Activated naive CD8-positive, alpha-beta T cell treated with anti-CD3 and anti-CD28 coated beads for 36 hours (primary cell): Measurements from ENCODE around the gene KIR3DL3. TPM values are rescaled to one million over a fixed set of nuclear protein-coding genes. Genes with fewer than 3 reads are reported as not detected.
"Not testable (repeated sequence)": the region's sequence is repeated elsewhere in the genome, so short reads cannot be mapped to it uniquely, and the experiment has no call there.

Source experiments
- DNase-seq: peaks from one replicate; pipeline ENCODE4 v3.0.0; 2021
- H3K27ac Mint-ChIP-seq: one replicate; pipeline ENCODE4 v1.8.0; 2022; ENCODE audit warnings: mild to moderate bottlenecking, moderate library complexity, mixed read lengths
- H3K27me3 Mint-ChIP-seq: one replicate; pipeline ENCODE4 v1.8.0; 2022; ENCODE audit warnings: mild to moderate bottlenecking, mixed read lengths
- H3K36me3 Mint-ChIP-seq: one replicate; pipeline ENCODE4 v1.8.0; 2021; ENCODE audit warnings: mild to moderate bottlenecking, mixed read lengths
- H3K4me1 Mint-ChIP-seq: one replicate; pipeline ENCODE4 v1.8.0; 2021; ENCODE audit warnings: mixed read lengths
- H3K4me3 Mint-ChIP-seq: one replicate; pipeline ENCODE4 v1.8.0; 2022; ENCODE audit warnings: mild to moderate bottlenecking, moderate library complexity, mixed read lengths
- H3K9me3 Mint-ChIP-seq: one replicate; pipeline ENCODE4 v1.8.0; 2022; ENCODE audit warnings: mixed read lengths
- total RNA-seq, 2 experiments: library from RNA; stranded (reverse); gene quantifications; one replicate each; pipeline ENCODE4 v1.2.3, GENCODE V29; 2021

The KIR3DL3 gene
- total RNA-seq, 2 experiments from 2014 or later = not detected

DNA sequence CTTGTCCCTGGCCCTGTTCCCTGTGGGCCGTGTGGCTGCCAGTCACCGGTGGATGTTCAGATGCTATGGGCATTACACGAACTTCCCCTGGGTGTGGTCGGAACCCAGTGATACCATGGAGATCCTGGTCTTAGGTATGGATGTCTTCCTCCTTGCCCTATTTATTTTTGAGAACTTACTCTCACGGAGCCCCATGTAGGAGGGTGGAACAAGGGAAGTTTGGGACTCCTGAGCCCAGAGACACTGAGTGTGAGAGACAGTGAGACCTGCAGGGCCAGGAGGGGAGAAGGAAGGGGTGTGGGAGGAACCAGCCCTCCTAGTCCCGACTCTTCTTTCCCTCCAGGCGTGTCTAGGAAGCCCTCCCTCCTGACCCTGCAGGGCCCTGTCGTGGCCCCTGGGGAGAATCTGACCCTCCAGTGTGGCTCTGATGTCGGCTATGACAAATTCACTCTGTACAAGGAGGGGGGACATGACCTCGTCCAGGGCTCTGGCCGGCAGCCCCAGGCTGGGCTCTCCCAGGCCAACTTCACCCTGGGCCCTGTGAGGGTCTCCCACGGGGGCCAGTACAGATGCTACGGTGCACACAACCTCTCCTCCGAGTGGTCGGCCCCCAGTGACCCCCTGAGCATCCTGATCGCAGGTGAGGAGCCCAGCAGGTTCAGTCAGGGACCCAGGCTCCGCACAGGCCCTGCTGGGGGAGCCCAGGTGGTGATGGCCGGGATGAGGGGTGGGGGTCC, 14.9 kb upstream of the KIR3DL3 start:
- H3K9me3 Mint-ChIP-seq = no peaks in the 10 kb centered on the region
- H3K36me3 Mint-ChIP-seq = no peaks in the 10 kb centered on the region
- H3K4me3 Mint-ChIP-seq = no peak overlapping the region
- peaks cover 22% of the 10 kb centered on the region for H3K27me3 Mint-ChIP-seq
- no peak overlapping the region for H3K27ac Mint-ChIP-seq
- no peak for DNase-seq
- peaks cover 3% of the 10 kb centered on the region for H3K4me1 Mint-ChIP-seq

DNA sequence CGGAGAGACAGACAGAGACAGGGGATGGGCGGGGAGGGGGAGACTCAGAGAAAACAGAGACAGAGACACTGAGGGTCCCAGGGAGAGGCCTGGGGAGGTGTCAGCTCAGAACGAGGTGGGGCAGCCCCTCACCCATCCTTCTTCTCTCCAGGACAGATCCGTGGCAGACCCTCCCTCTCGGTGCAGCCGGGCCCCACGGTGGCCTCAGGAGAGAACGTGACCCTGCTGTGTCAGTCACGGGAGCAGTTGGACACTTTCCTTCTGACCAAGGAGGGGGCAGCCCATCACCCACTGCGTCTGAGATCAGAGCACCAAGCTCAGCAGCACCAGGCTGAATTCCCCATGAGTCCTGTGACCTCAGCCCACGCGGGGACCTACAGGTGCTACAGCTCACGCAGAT, 14.3 kb upstream of the KIR3DL3 start:
- H3K27ac Mint-ChIP-seq, DNase-seq, H3K4me1 Mint-ChIP-seq, H3K9me3 Mint-ChIP-seq, H3K4me3 Mint-ChIP-seq, H3K36me3 Mint-ChIP-seq: not testable (repeated sequence)
- H3K27me3 Mint-ChIP-seq = peaks cover 22% of the 10 kb centered on the region

DNA sequence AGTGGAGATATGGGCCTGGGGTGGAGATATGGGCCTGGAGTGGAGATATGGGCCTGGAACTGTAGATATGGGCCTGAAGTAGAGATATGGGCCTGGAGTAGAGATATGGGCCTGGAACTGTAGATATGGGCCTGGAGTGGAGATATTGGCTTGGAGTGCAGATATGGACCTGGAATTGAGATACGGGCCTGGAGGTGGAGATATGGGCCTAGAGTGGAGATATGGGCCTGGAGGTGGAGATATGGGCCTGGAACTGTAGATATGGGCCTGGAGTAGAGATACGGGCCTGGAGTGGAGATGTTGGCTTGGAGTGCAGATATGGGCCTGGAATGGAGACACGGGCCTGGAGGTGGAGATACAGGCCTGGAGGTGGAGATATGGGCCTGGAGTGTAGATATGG, 402 bp downstream of the KIR3DL3 start:
- H3K9me3 Mint-ChIP-seq = peaks cover 20% of the 10 kb centered on the region
- H3K4me1 Mint-ChIP-seq = no peaks in the 10 kb centered on the region
- H3K4me3 Mint-ChIP-seq = no peak overlapping the region
- DNase-seq = no peak
- H3K27ac Mint-ChIP-seq = no peak overlapping the region
- no peaks in the 10 kb centered on the region for H3K27me3 Mint-ChIP-seq
- H3K36me3 Mint-ChIP-seq = no peaks in the 10 kb centered on the region

DNA sequence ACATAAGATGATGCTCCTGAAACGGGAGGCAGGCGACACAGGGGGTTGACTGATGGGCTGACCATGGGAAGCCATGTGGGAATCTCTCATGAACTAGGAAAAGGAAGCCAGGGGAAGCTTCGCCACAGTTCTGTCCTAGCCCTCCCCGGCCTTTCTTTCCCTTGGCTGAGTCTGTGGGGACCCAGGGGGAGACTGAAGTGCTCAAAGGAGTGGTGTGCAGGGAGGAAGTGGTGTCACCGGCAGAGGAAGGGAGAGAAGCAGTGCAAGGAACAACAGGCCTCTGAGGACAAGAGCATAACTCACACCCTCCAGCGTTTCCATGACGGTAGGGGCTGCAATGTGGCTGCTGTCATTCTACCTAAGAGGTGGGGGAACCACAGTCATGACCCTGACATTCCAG, 1.1 kb downstream of the KIR3DL3 start:
- peaks cover 16% of the 10 kb centered on the region for H3K9me3 Mint-ChIP-seq
- H3K4me1 Mint-ChIP-seq = no peaks in the 10 kb centered on the region
- H3K36me3 Mint-ChIP-seq = no peaks in the 10 kb centered on the region
- no peaks in the 10 kb centered on the region for H3K27me3 Mint-ChIP-seq
- no peak overlapping the region for H3K4me3 Mint-ChIP-seq
- no peak for DNase-seq
- H3K27ac Mint-ChIP-seq = no peak overlapping the region

DNA sequence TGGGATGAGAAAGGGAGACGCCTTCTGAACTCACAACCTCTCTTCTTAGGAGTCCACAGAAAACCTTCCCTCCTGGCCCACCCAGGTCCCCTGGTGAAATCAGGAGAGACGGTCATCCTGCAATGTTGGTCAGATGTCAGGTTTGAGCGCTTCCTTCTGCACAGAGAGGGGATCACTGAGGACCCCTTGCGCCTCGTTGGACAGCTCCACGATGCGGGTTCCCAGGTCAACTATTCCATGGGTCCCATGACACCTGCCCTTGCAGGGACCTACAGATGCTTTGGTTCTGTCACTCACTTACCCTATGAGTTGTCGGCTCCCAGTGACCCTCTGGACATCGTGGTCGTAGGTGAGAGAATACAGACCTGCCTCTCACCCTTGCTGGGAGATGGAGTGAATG, 3.3 kb downstream of the KIR3DL3 start:
- Mint-ChIP-seq H3K27ac (no peak overlapping the region), H3K9me3 (peaks cover 9% of the 10 kb centered on the region), H3K27me3 (peaks cover 12% of the 10 kb centered on the region), H3K4me1 (no peaks in the 10 kb centered on the region), H3K4me3 (no peak overlapping the region), H3K36me3 (no peaks in the 10 kb centered on the region)
- DNase-seq = no peak

DNA sequence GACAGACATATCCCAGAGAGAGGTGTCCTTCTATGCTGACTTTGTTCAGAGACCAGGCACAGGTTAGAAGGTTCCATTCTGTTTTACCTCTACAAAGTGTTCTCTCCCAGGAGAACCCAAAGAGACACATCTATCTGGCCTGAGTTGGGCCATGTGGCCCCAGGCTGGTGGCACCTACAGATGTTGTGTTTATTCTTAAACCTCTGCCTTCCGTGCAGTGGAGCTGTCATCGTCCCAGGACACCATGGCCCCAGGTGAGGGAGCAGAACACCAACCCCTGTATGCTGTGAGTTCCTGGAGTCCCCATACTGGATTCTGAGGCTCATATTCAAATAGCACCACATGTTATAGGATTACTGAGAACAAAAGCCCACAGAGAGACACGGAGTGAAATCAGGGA, 3.9 kb downstream of the KIR3DL3 start:
- Mint-ChIP-seq H3K27me3 (peaks cover 14% of the 10 kb centered on the region), H3K9me3 (peaks cover 6% of the 10 kb centered on the region), H3K27ac (no peak overlapping the region), H3K4me3 (no peak overlapping the region), H3K36me3 (no peaks in the 10 kb centered on the region), H3K4me1 (no peaks in the 10 kb centered on the region)
- no peak for DNase-seq

DNA sequence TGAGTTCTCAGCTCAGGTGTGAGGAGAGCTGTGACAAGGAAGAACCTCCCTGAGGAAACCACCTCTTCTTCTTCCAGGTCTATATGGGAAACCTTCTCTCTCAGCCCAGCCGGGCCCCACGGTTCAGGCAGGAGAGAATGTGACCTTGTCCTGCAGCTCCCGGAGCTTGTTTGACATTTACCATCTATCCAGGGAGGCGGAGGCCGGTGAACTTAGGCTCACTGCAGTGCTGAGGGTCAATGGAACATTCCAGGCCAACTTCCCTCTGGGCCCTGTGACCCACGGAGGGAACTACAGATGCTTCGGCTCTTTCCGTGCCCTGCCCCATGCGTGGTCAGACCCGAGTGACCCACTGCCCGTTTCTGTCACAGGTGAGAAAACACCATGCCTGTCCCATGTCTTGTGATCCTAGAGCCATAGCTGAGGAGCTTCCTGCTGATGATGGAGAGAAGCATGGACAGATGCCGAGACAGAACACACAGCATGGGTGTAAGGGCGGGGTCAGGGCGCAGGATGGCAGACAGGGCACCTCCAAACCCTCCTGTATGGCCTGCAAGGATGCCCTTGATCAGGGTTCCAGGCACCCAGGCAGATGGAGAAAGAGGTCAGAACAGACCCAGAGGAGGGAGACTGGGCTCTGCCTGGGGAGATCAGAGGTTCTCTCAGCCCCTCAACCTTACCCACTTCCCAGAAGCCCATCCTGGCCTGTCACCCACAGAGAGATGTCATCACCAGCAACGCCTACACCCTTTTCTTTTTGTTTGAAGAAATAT, 5.4 kb downstream of the KIR3DL3 start:
- no peak for DNase-seq
- Mint-ChIP-seq H3K4me3 (no peak overlapping the region), H3K27ac (no peak overlapping the region), H3K4me1 (no peaks in the 10 kb centered on the region), H3K36me3 (no peaks in the 10 kb centered on the region), H3K9me3 (peaks cover 1% of the 10 kb centered on the region), H3K27me3 (peaks cover 18% of the 10 kb centered on the region)

DNA sequence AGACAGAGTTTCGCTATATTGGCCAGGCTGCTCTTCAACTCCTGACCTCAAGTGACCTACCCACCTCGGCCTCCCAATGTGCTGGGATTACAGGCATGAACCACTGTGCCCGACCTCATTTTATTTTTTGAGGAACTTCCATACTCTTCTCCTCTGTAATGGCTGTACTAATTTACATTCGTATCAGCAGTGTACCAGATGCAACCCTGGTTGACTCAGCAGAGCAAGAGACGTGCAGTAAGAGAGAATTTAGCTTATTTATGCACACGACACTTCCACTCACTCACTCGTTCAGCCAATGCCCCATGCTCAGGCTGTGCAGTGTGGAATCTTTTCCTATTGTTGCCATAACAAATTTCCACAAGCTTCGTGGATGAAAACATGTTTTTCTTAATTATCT, 6.9 kb downstream of the KIR3DL3 start:
- no peaks in the 10 kb centered on the region for H3K4me1 Mint-ChIP-seq
- no peak overlapping the region for H3K27ac Mint-ChIP-seq
- H3K9me3 Mint-ChIP-seq = peaks cover 1% of the 10 kb centered on the region
- no peak overlapping the region for H3K4me3 Mint-ChIP-seq
- H3K36me3 Mint-ChIP-seq = no peaks in the 10 kb centered on the region
- H3K27me3 Mint-ChIP-seq = peaks cover 18% of the 10 kb centered on the region
- no peak for DNase-seq

DNA sequence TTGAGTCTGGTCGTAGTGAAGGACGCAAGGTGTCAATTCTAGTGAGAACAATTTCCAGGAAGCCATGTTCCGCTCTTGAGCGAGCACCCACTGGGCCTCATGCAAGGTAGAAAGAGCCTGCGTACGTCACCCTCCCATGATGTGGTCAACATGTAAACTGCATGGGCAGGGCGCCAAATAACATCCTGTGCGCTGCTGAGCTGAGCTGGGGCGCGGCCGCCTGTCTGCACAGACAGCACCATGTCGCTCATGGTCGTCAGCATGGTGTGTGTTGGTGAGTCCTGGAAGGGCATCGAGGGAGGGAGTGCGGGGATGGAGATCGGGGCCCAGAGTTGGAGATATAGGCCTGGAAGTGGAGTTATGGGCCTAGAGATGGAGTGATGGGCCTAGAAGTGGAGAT, 14.1 kb downstream of the KIR3DL3 start, which contains the start of gene KIR2DL3:
Gene KIR2DL3, plus strand, starts transcription at position 208 of the 400 bp plus-strand sequence. Its CDS starts 33 bp downstream, at position 241.
- not testable (repeated sequence) for H3K4me3 Mint-ChIP-seq, H3K27ac Mint-ChIP-seq, H3K27me3 Mint-ChIP-seq, H3K36me3 Mint-ChIP-seq, H3K4me1 Mint-ChIP-seq, DNase-seq, H3K9me3 Mint-ChIP-seq

DNA sequence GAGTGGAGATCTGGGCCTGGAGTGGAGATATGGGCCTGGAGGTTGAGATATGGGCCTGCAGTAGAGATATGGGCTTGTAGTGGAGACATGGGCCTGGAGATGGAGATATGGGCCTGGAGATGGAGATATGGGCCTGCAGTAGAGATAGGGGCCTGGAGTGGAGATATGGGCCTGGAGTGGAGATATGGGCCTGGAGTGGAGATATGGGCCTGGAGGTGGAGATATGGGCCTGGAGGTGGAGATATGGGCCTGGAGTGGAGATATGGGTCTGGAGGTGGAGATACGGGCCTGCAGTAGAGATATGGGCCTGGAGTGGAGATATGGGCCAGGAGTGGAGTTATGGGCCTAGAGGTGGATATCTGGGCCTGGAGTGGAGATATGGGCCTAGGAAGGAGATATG, 14.5 kb downstream of the KIR3DL3 start:
- no peak overlapping the region for H3K27ac Mint-ChIP-seq

DNA sequence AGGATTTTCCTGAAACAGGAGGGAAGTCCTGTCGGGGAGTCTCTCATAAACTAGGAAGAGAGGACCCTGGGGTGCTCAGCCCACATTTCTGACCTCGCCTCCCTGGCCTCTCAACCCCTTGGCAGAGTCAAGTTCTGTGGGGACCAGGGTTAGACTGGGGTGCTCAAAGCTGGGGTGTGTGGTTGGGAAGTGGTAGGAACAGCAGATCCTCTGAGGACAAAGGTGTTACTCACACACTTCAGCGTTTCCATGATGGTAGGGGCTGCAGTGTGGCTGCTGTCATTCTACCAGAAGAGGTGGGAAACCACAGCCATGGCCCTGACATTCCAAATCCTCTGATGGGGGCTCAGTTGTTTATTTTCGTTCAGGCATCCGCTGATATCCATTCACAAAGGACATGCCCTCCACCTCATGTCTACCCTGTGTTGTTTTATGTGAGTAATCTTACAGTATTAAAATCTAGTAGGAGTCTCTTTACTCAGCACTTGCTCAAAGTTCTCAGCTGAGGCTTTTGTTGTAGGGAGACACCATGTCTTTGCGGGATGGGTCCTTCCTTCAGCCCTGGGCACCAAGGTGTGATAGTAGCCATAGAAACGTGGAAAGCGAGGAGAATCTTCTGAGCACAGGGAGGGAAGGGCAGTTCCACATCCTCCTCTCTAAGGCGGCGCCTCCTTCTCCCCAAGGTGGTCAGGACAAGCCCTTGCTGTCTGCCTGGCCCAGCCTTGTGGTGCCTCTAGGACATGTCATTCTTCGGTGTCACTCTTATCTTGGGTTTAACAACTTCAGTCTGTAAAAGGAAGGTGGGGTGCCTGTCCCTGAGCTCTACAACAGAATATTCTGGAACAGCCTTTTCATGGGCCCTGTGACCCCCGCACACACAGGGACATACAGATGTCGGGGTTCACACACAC, 15.6 kb downstream of the KIR3DL3 start:
- Mint-ChIP-seq H3K27ac (no peak overlapping the region), H3K27me3 (peaks cover 6% of the 10 kb centered on the region), H3K4me1 (no peaks in the 10 kb centered on the region), H3K36me3 (no peaks in the 10 kb centered on the region), H3K4me3 (no peak overlapping the region), H3K9me3 (no peaks in the 10 kb centered on the region)
- DNase-seq = no peak

More for the DNA sequence above, 14.5 kb downstream of the KIR3DL3 start:
- peaks cover 7% of the 10 kb centered on the region for H3K27me3 Mint-ChIP-seq
- no peaks in the 10 kb centered on the region for H3K36me3 Mint-ChIP-seq
- DNase-seq = no peak
- no peaks in the 10 kb centered on the region for H3K4me1 Mint-ChIP-seq
- no peak overlapping the region for H3K4me3 Mint-ChIP-seq
- H3K9me3 Mint-ChIP-seq = no peaks in the 10 kb centered on the region

DNA sequence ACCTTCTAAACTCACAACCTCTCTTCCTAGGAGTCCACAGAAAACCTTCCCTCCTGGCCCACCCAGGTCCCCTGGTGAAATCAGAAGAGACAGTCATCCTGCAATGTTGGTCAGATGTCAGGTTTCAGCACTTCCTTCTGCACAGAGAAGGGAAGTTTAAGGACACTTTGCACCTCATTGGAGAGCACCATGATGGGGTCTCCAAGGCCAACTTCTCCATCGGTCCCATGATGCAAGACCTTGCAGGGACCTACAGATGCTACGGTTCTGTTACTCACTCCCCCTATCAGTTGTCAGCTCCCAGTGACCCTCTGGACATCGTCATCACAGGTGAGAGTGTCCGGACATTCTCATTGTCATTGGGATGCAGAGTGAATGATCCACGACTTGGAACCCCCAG, 17.7 kb downstream of the KIR3DL3 start:
- not testable (repeated sequence) for H3K4me1 Mint-ChIP-seq, H3K4me3 Mint-ChIP-seq, H3K9me3 Mint-ChIP-seq, H3K27me3 Mint-ChIP-seq, H3K36me3 Mint-ChIP-seq, H3K27ac Mint-ChIP-seq, DNase-seq

DNA sequence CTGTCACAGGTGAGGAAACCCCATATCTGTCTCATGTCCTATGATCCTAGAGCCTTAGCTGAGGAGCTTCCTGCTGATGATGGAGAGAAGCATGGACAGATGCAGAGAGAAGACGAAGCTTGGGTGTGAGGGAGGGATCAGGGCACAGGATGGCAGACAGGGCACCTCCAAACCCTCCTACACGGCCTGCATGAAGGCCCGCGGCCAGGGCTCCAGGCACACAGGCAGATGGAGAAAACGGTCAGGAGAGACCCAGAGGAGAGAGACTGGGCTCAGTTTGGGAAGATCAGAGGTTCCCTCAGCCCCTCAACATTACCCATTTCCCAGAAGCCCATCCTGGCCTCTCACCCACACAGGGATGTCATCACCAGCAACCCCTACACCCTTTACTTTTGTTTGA, 19.8 kb downstream of the KIR3DL3 start:
- not testable (repeated sequence) for H3K27ac Mint-ChIP-seq, H3K36me3 Mint-ChIP-seq, DNase-seq, H3K27me3 Mint-ChIP-seq, H3K4me3 Mint-ChIP-seq, H3K4me1 Mint-ChIP-seq, H3K9me3 Mint-ChIP-seq

DNA sequence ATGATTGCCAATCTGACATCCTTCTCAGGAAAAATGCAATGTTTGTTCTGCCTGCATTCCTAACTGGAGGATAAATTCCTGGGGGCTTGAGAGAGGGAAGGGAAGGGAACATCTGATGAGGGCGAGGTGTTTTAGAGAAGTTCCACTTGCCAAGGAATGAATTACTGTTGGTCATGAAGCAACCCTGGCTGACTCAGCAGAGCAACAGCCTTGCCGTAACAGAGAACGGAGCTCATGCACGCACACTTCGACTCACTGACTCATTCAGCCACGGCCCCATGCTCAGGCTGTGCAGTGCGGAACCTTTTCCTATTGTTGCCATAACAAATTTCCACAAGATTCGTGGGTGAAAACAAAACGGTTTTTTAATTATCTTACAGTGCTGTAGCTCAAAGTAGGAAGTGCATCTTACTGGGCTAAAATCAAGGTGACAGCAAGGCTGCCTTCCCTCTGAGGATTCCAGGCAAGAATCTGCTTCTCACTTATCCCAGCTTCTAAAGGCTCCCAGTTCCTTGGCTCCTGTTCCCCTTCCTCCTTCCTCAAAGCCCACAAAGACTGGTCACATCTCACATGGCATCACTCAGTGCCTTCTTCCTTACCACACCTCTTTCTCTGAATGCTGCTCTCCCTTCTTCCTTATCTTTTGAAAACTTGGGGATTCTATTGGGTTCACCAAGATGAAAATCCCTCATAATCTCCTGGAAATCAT, 23.5 kb downstream of the KIR3DL3 start:
- not testable (repeated sequence) for H3K27me3 Mint-ChIP-seq, H3K4me1 Mint-ChIP-seq, H3K4me3 Mint-ChIP-seq, H3K36me3 Mint-ChIP-seq, DNase-seq, H3K27ac Mint-ChIP-seq, H3K9me3 Mint-ChIP-seq

DNA sequence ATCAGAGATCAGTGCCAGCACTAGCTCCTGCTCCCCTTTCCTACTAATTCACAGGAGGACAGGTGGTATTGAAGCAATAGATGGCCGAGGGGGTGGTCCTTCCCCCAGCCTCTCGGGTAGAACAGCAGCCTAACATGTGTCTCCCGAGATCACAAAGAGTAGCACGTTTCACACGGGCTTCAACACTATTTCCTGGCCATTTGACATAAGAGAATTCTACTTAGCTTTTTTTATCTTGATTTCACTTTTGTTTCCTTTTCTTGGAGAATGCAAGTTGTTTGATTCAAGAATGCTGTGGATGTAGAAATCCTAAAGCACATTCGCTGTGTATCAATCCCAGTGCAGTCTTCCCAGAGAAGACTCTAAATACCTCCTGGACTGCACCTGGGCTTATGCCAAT, 26.0 kb downstream of the KIR3DL3 start:
- H3K9me3 Mint-ChIP-seq, DNase-seq, H3K36me3 Mint-ChIP-seq, H3K4me3 Mint-ChIP-seq, H3K27ac Mint-ChIP-seq, H3K4me1 Mint-ChIP-seq, H3K27me3 Mint-ChIP-seq: not testable (repeated sequence)
